DMS53 treated with DMSO at 0.1 percent for 48 hours (cell line): ENCODE results near the gene F8.
A peak's percentile ranks its signal among the peaks of the same experiment; 100 is the strongest.

Source experiments
- DNase-seq: peaks from one replicate; lab custom pipeline; 2025; ENCODE audit not compliant: unreplicated experiment; lab: John Stamatoyannopoulos, UW

The F8 gene

DNA sequence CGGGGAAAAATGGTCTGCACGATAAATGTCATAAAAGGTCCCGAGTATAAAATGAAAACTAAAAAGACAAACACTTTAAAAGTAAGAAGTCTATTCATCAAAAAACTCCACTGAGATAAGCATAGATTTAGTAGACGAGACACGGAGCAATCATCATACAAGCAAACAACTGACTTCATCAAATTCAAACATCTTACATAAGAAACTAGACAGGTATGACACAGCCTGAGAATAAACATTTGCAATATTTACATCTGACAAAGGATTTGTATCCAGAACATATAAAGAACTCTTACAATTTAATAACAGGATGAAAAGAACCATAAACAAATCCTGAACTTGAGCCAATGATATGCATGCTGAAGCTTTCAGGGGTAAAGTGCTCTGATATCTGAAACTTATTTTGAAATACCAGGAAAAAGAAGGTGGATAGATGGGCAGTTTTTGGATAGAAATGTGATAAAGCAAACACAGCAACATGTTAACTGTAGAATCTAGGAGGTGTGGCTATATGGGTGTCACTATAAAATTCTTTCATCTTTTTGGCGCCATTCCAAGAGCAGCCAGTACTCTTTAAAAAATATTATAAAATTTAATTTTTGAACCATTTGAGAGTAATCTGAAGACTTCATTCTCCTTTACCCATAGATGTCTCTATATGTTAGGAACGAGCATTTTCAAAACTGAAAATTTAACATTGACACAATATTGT, 229.3 kb downstream of the F8 start:
- DNase-seq, result peak; percentile 43

DNA sequence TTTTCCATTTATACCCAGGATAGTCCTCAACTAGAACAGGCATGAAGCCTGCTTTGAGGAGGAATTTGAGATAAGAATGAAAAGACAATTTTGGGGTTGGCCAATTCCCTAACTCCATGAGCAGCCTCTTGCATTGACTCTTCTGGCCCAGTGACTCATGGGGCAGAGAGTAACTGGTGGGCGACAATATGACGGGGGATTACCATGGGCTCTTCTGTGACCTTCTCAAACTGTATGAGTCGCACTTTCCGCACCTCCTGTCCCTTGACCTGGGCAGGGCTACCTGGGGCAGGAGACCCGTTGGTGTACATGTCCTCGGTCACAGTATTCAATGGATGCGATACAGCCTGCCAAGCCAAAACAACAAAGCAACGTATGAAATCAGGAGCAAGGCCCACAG, 230.6 kb downstream of the F8 start:
- no peak for DNase-seq

DNA sequence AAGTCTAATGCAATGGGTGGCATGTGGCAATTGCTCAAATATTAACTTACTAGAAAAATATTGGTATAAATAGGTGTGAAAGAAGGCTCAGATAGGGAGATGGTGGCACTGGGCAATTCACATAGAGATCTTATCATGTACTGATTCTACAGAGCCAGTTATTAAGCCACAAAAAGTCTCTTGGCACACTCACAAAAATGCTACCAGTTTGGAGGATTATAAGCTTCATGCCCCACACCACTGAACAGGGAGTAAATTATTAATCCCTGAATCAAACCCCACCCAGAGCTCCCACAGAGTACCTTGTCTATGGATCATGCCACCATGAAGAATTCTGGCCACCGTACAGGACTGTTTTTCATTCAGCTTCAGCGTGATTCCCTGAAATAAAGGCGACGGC, 231.1 kb downstream of the F8 start:
- DNase-seq, result no peak
